Effector CD4-positive, alpha-beta T cell (primary cell): Measurements from ENCODE around the gene SLC25A34.
A peak's percentile ranks its signal among the peaks of the same experiment; 100 is the strongest.

Experiments
- DNase-seq: peaks from one replicate; pipeline ENCODE4 v3.0.0-alpha.2; 2020

SLC25A34 gene

GRCh38 chr1:15733726-15734226 is 2.3 kb upstream of the SLC25A34 start:
- no peak for DNase-seq

- DNase-seq = no peak
Observed at GRCh38 chr1:15734296-15734695, 1.8 kb upstream of the SLC25A34 start.

GRCh38 chr1:15734901-15735300 is 1.2 kb upstream of the SLC25A34 start:
- DNase-seq = no peak

- no peak for DNase-seq
Observed at GRCh38 chr1:15735304-15736037, 587 bp upstream of the SLC25A34 start.

GRCh38 chr1:15736892-15737261 is 819 bp downstream of the SLC25A34 start:
- DNase-seq = no peak

- DNase-seq = no peak
Observed at GRCh38 chr1:15737324-15738319, 1.6 kb downstream of the SLC25A34 start.

- DNase-seq = no peak
Observed at GRCh38 chr1:15738416-15739113, 2.5 kb downstream of the SLC25A34 start.

GRCh38 chr1:15739259-15739658 is 3.2 kb downstream of the SLC25A34 start:
- no peak for DNase-seq

- no peak for DNase-seq
Observed at GRCh38 chr1:15739745-15740144, 3.7 kb downstream of the SLC25A34 start.

- DNase-seq = peak; percentile 46
Observed at GRCh38 chr1:15740924-15741850, 5.1 kb downstream of the SLC25A34 start.

- no peak for DNase-seq
Observed at GRCh38 chr1:15742339-15742801, 6.3 kb downstream of the SLC25A34 start, which contains the start of gene TMEM82. TSS of gene TMEM82 (plus strand) at chr1:15742499. CDS start at chr1:15742560, 61 bp downstream.

GRCh38 chr1:15744122-15744679 is 8.1 kb downstream of the SLC25A34 start:
- DNase-seq = no peak

GRCh38 chr1:15747378-15747777 is 11.3 kb downstream of the SLC25A34 start:
- DNase-seq = no peak

- DNase-seq = no peak
Observed at GRCh38 chr1:15748264-15748663, 12.2 kb downstream of the SLC25A34 start.

GRCh38 chr1:15748690-15749398 is 12.8 kb downstream of the SLC25A34 start:
- DNase-seq = no peak

GRCh38 chr1:15749399-15750291 is 13.6 kb downstream of the SLC25A34 start:
- no peak for DNase-seq

- no peak for DNase-seq
Observed at GRCh38 chr1:15750924-15751323, 14.9 kb downstream of the SLC25A34 start.

- no peak for DNase-seq
Observed at GRCh38 chr1:15751717-15752116, 15.7 kb downstream of the SLC25A34 start.

GRCh38 chr1:15753776-15754175 is 17.7 kb downstream of the SLC25A34 start:
- no peak for DNase-seq
